ENCODE results near the gene ANKRD44. TPM values are rescaled to one million over a fixed set of nuclear protein-coding genes. Genes with fewer than 3 reads are reported as not detected.

The ANKRD44 gene
- total RNA-seq, 2 donors from 2014 or later: 7.0 to 7.9 TPM

- intact Hi-C loops (cut with DNase I): no loop called here
These were observed 231.2 kb downstream of the ANKRD44 start for GRCh38 chr2:197079414-197079813.

GRCh38 chr2:197078535-197078934 lies 232.0 kb downstream of the ANKRD44 start:
- Histone ChIP-seq H3K27me3 (no peaks in the 10 kb centered on the region), H3K9me3 (no peaks in the 10 kb centered on the region), H3K9ac (ENCODE audit: low read depth in 2 of 2, low read length in 2 of 2) (no peak overlapping the region), H3K36me3 (no peaks in the 10 kb centered on the region), H3K27ac (no peak overlapping the region), H3K4me3 (no peak overlapping the region), H3K4me1 (peaks cover 9% of the 10 kb centered on the region)
- intact Hi-C loops (cut with DNase I): no loop called here
- TF ChIP-seq, protein P1, sequence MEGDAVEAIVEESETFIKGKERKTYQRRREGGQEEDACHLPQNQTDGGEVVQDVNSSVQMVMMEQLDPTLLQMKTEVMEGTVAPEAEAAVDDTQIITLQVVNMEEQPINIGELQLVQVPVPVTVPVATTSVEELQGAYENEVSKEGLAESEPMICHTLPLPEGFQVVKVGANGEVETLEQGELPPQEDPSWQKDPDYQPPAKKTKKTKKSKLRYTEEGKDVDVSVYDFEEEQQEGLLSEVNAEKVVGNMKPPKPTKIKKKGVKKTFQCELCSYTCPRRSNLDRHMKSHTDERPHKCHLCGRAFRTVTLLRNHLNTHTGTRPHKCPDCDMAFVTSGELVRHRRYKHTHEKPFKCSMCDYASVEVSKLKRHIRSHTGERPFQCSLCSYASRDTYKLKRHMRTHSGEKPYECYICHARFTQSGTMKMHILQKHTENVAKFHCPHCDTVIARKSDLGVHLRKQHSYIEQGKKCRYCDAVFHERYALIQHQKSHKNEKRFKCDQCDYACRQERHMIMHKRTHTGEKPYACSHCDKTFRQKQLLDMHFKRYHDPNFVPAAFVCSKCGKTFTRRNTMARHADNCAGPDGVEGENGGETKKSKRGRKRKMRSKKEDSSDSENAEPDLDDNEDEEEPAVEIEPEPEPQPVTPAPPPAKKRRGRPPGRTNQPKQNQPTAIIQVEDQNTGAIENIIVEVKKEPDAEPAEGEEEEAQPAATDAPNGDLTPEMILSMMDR (IDR thresholded peaks at IDR 0.05): no peak
- no peak for DNase-seq

More at GRCh38 chr2:197079414-197079813, 231.2 kb downstream of the ANKRD44 start:
- TF ChIP-seq, protein P1 (IDR thresholded peaks at IDR 0.05): no peak
- Histone ChIP-seq H3K4me3 (no peak overlapping the region), H3K27me3 (no peaks in the 10 kb centered on the region), H3K27ac (no peak overlapping the region), H3K9me3 (no peaks in the 10 kb centered on the region), H3K9ac (ENCODE audit: low read depth in 2 of 2, low read length in 2 of 2) (no peak overlapping the region), H3K36me3 (no peaks in the 10 kb centered on the region), H3K4me1 (peaks cover 9% of the 10 kb centered on the region)
- DNase-seq: no peak

DNA sequence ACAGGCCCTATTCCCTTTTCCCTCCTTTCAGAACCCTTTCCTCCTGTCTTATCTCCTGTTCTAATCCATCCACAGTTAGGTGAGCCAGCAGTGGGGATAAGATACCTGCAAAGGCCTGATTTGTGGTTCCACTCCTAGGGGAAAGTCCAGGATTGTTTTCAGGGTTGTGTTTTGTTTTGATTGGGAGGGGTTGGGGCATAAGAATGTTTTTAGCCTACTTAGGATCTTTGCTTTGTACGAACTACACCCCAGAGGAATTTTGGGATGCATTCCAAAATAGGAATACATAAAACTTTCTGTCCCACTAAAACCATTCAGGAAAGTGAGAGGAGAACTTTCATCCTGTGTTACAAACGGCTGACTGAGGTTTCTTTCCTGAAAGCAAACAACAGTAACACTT lies 233.2 kb downstream of the ANKRD44 start:
- TF ChIP-seq, protein P1 (IDR thresholded peaks at IDR 0.05): no peak
- H3K4me1 ChIP-seq: peaks cover 9% of the 10 kb centered on the region
- H3K4me3 ChIP-seq: no peak overlapping the region
- no peaks in the 10 kb centered on the region for H3K27me3 ChIP-seq
- intact Hi-C loops (cut with DNase I): no loop called here
- H3K9me3 ChIP-seq: no peaks in the 10 kb centered on the region
- DNase-seq: no peak
- H3K36me3 ChIP-seq: no peaks in the 10 kb centered on the region
- H3K9ac ChIP-seq (ENCODE audit: low read depth in 2 of 2, low read length in 2 of 2): no peak overlapping the region
- no peak overlapping the region for H3K27ac ChIP-seq

- peaks cover 9% of the 10 kb centered on the region for H3K4me1 ChIP-seq
- intact Hi-C loops (cut with DNase I): no loop called here
- no peak for DNase-seq
- no peaks in the 10 kb centered on the region for H3K27me3 ChIP-seq
- no peak overlapping the region for H3K9ac ChIP-seq (ENCODE audit: low read depth in 2 of 2, low read length in 2 of 2)
- no peak overlapping the region for H3K4me3 ChIP-seq
- TF ChIP-seq, protein P1 (IDR thresholded peaks at IDR 0.05): no peak
- H3K27ac ChIP-seq: no peak overlapping the region
- no peaks in the 10 kb centered on the region for H3K9me3 ChIP-seq
- H3K36me3 ChIP-seq: no peaks in the 10 kb centered on the region
These were observed 233.9 kb downstream of the ANKRD44 start for GRCh38 chr2:197076652-197077051.

DNA sequence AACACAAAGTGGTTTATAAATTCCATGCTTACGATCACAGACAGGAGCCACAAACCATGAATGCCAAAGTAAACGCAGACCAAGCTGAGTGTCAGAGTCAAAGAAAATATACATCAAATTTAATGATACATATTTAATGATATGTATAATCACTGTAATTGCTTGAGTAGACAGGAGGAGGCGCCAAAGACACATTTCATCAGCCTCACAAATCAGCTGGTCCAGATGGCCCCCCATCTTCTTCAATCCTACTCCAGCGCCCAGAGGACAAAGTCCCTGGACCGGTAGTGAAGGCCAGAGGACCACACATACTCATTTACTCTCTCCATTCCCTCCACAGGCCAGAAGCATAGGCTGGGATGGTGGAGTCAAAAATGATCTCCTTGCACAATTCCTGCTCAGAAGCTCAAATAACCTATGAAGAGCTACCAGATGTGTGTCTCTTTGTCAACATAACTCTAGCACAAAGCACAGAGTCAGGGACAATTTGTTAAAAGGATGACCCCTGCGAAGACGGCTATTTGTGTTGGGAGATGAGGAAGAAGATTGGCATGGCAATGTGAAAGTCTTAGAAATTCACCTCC lies 234.7 kb downstream of the ANKRD44 start:
- H3K4me1 ChIP-seq: peaks cover 9% of the 10 kb centered on the region
- intact Hi-C loops (cut with DNase I): no loop called here
- no peaks in the 10 kb centered on the region for H3K27me3 ChIP-seq
- DNase-seq: no peak
- no peak overlapping the region for H3K4me3 ChIP-seq
- no peaks in the 10 kb centered on the region for H3K9me3 ChIP-seq
- no peak overlapping the region for H3K27ac ChIP-seq
- TF ChIP-seq, protein P1 (IDR thresholded peaks at IDR 0.05): no peak
- H3K9ac ChIP-seq (ENCODE audit: low read depth in 2 of 2, low read length in 2 of 2): no peak overlapping the region
- no peaks in the 10 kb centered on the region for H3K36me3 ChIP-seq

All from colonic mucosa (tissue), 4 donors.